GM23338 (cell line): Measurements from ENCODE around the gene SLC2A4RG. TPM values are rescaled to one million over a fixed set of nuclear protein-coding genes. Genes with fewer than 3 reads are reported as not detected.

ENCODE experiments used
- ATAC-seq: fragments of 200-7000 bp; cut with Tn5 transposase; 3 replicates; pipeline ENCODE4 v1.9.1; 2020
- DNase-seq: peaks from one replicate; pipeline ENCODE4 v3.0.0-alpha.2; 2015; ENCODE audit warnings: low spot score
- H2AFZ ChIP-seq: fragments of 200-600 bp; sonication (generic); 2 replicates; pipeline ENCODE4 v1.8.0; 2016; ENCODE audit warnings: antibody characterized with exemption, mild to moderate bottlenecking, moderate library complexity
- H3F3A ChIP-seq: fragments of 200-600 bp; sonication (generic); replicated peaks from 2 replicates; pipeline ENCODE4 v1.8.0; 2017; ENCODE audit warnings: antibody characterized with exemption, mixed run types, low read depth
- H3K27ac ChIP-seq: fragments of 200-600 bp; sonication (generic); 2 replicates; pipeline ENCODE4 v1.6.1; 2016; ENCODE audit warnings: low read depth
- H3K27me3 ChIP-seq: fragments of 200-600 bp; sonication (generic); 2 replicates; pipeline ENCODE4 v1.8.0; 2016; ENCODE audit warnings: mild to moderate bottlenecking, mixed run types, moderate library complexity; ENCODE audit not compliant: insufficient read depth
- H3K36me3 ChIP-seq: fragments of 200-600 bp; sonication (generic); 2 replicates; pipeline ENCODE4 v1.8.0; 2016; ENCODE audit warnings: mild to moderate bottlenecking; ENCODE audit not compliant: insufficient read depth
- H3K4me1 ChIP-seq: fragments of 200-600 bp; sonication (generic); 2 replicates; pipeline ENCODE4 v1.8.0; 2016; ENCODE audit warnings: mild to moderate bottlenecking, moderate library complexity; ENCODE audit not compliant: insufficient read depth
- H3K4me2 ChIP-seq: fragments of 200-600 bp; sonication (generic); 2 replicates; pipeline ENCODE4 v1.7.1; 2017; ENCODE audit warnings: mixed run types
- H3K4me3 ChIP-seq: fragments of 200-600 bp; sonication (generic); 2 replicates; pipeline ENCODE4 v1.6.1; 2016; ENCODE audit warnings: mixed run types
- H3K79me2 ChIP-seq: fragments of 200-600 bp; sonication (generic); replicated peaks from 2 replicates; pipeline ENCODE4 v1.8.0; 2017; ENCODE audit warnings: mild to moderate bottlenecking; ENCODE audit not compliant: insufficient read depth
- H3K9me2 ChIP-seq: fragments of 200-600 bp; sonication (generic); 2 replicates; pipeline ENCODE4 v1.8.0; 2017; ENCODE audit not compliant: insufficient read depth
- H4K20me1 ChIP-seq: fragments of 200-600 bp; sonication (generic); replicated peaks from 2 replicates; pipeline ENCODE4 v1.8.0; 2017; ENCODE audit warnings: mild to moderate bottlenecking; ENCODE audit not compliant: insufficient read depth
- H3K27ac Mint-ChIP-seq: 2 replicates; pipeline ENCODE4 v1.8.0; 2020; ENCODE audit warnings: inconsistent platforms, mild to moderate bottlenecking, moderate library complexity, mixed read lengths
- H3K27me3 Mint-ChIP-seq: 3 replicates; pipeline ENCODE4 v1.8.0; 2022; ENCODE audit warnings: low read depth, mild to moderate bottlenecking, moderate library complexity, mixed read lengths, inconsistent platforms; ENCODE audit not compliant: insufficient read depth, poor library complexity
- H3K36me3 Mint-ChIP-seq: 3 replicates; pipeline ENCODE4 v1.8.0; 2021; ENCODE audit warnings: low read depth, mild to moderate bottlenecking, inconsistent platforms, moderate library complexity, mixed read lengths
- H3K4me1 Mint-ChIP-seq: 3 replicates; pipeline ENCODE4 v1.8.0; 2020; ENCODE audit warnings: mild to moderate bottlenecking, inconsistent platforms, mixed read lengths
- H3K4me3 Mint-ChIP-seq: 3 replicates; pipeline ENCODE4 v1.8.0; 2021; ENCODE audit warnings: moderate library complexity, mild to moderate bottlenecking, inconsistent platforms, mixed read lengths
- H3K9me3 Mint-ChIP-seq: 3 replicates; pipeline ENCODE4 v1.8.0; 2020; ENCODE audit warnings: moderate library complexity, mild to moderate bottlenecking, inconsistent platforms, mixed read lengths
- CREB1 ChIP-seq: fragments of 250-450 bp; sonication (Bioruptor Pico); IDR thresholded peaks from 2 replicates; pipeline ENCODE4 v1.5.0; 2020; ENCODE audit warnings: low read depth, mild to moderate bottlenecking, moderate library complexity
- EZH2phosphoT487 ChIP-seq: fragments of 200-600 bp; sonication (generic); IDR thresholded peaks from one replicate; pipeline ENCODE4 v1.8.1; 2018; ENCODE audit warnings: antibody characterized with exemption; ENCODE audit not compliant: unreplicated experiment
- JUNB ChIP-seq: IDR thresholded peaks from one replicate; pipeline ENCODE4 v1.6.1; 2016; ENCODE audit warnings: antibody characterized with exemption; ENCODE audit not compliant: unreplicated experiment
- POLR2AphosphoS5 ChIP-seq: IDR thresholded peaks from 2 replicates; pipeline ENCODE4 v1.6.1; 2016; ENCODE audit warnings: antibody characterized with exemption, low read depth
- ZNF114 ChIP-seq: fragments of 250-450 bp; sonication (Bioruptor Pico); IDR thresholded peaks from 2 replicates; pipeline ENCODE4 v1.5.0; 2020; ENCODE audit warnings: mild to moderate bottlenecking, moderate library complexity
- ZNF331 ChIP-seq: fragments of 250-450 bp; sonication (Bioruptor Pico); IDR thresholded peaks from 2 replicates; pipeline ENCODE4 v1.5.0; 2020; ENCODE audit warnings: low read depth, mild to moderate bottlenecking, moderate library complexity
- polyA plus RNA-seq: library from polyadenylated mRNA; unstranded; fragments of >200 nt; fragmentation: Nextera tagmentation; extraction: Ambion mirVana; gene quantifications from 2 replicates; pipeline ENCODE4 v1.2.1, GENCODE V29; 2016
- total RNA-seq: library from RNA; depleted of rRNA; stranded (reverse); fragments of >200 nt; shearing (Covaris generic); gene quantifications from 2 replicates; pipeline ENCODE4 v1.2.3, GENCODE V29; 2014
- TF ChIP-seq, protein P1 (sequence below): IDR thresholded peaks from 2 replicates; pipeline ENCODE4 v1.6.1; 2016; ENCODE audit warnings: antibody characterized with exemption
- TF ChIP-seq, protein P2 (sequence below), 2 experiments: fragments of 200-600 bp in 1 of 2; sonication (generic) in 1 of 2; conservative IDR thresholded peaks; 2 replicates each; pipeline versions ENCODE4 v1.5.1 to v1.6.1; 2016 to 2017; ENCODE audit warnings: antibody characterized with exemption in 2 of 2, low read depth in 2 of 2, mild to moderate bottlenecking in 2 of 2, moderate library complexity in 1 of 2
- TF ChIP-seq, protein P3 (sequence below): fragments of 250-450 bp; sonication (Bioruptor Pico); IDR thresholded peaks from 2 replicates; pipeline ENCODE4 v1.5.0; 2020; ENCODE audit warnings: mild to moderate bottlenecking, moderate library complexity

The SLC2A4RG gene
- total and polyA plus RNA-seq, 2 experiments from 2014 or later: 22.8 to 42.0 TPM

DNA sequence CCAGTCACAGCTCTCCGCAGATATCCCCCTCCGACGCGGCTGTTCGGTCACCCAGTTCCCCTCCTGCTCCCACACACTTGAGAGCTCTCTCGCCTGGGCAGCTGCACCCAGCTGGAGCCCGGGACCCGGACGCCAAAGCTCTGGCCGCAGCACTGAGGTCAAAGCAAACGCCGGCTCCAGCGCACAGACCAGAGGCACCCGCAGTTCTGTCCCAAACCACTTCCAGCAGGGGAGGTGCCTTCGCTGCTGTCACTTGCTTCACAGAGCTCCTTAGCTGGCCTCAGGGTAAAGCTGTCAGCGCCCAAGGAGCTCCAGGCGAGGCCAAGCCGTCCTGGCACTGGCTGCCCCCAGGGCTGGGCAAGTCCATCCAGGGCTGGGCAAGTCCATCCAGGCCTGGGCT, 27.9 kb downstream of the SLC2A4RG start:
- no peaks in the 10 kb centered on the region; the same call in 1 of the 2 replicates for H4K20me1 ChIP-seq
- 0 out of 2 replicates have a peak, but pooled peaks cover 8% of the 10 kb centered on the region for H3K79me2 ChIP-seq
- no peaks in the 10 kb centered on the region for H3K36me3 ChIP-seq
- H3K4me3 ChIP-seq: no peak overlapping the region
- no peaks in the 10 kb centered on the region; the same call in 2 of the 3 replicates for H3K4me1 Mint-ChIP-seq
- H3K4me1 ChIP-seq: no peaks in the 10 kb centered on the region
- no peak for ATAC-seq
- H3K27me3 ChIP-seq: no peaks in the 10 kb centered on the region
- peaks cover 3% of the 10 kb centered on the region for H3K27me3 Mint-ChIP-seq
- TF ChIP-seq POLR2AphosphoS5: no peak
- TF ChIP-seq, protein P1, sequence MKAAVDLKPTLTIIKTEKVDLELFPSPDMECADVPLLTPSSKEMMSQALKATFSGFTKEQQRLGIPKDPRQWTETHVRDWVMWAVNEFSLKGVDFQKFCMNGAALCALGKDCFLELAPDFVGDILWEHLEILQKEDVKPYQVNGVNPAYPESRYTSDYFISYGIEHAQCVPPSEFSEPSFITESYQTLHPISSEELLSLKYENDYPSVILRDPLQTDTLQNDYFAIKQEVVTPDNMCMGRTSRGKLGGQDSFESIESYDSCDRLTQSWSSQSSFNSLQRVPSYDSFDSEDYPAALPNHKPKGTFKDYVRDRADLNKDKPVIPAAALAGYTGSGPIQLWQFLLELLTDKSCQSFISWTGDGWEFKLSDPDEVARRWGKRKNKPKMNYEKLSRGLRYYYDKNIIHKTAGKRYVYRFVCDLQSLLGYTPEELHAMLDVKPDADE: no peak
- TF ChIP-seq CREB1: no peak
- TF ChIP-seq JUNB: no peak
- no peak for TF ChIP-seq ZNF331 (CRISPR knock-in tag)
- TF ChIP-seq, protein P2, sequence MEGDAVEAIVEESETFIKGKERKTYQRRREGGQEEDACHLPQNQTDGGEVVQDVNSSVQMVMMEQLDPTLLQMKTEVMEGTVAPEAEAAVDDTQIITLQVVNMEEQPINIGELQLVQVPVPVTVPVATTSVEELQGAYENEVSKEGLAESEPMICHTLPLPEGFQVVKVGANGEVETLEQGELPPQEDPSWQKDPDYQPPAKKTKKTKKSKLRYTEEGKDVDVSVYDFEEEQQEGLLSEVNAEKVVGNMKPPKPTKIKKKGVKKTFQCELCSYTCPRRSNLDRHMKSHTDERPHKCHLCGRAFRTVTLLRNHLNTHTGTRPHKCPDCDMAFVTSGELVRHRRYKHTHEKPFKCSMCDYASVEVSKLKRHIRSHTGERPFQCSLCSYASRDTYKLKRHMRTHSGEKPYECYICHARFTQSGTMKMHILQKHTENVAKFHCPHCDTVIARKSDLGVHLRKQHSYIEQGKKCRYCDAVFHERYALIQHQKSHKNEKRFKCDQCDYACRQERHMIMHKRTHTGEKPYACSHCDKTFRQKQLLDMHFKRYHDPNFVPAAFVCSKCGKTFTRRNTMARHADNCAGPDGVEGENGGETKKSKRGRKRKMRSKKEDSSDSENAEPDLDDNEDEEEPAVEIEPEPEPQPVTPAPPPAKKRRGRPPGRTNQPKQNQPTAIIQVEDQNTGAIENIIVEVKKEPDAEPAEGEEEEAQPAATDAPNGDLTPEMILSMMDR (conservative IDR thresholded peaks at IDR 0.05; ENCODE audit: low read depth in 2 of 2): no peak
- TF ChIP-seq ZNF114 (CRISPR knock-in tag): no peak
- H2AFZ ChIP-seq: no peak overlapping the region
- H3K27ac Mint-ChIP-seq: no peak overlapping the region; the same call in 1 of the 2 replicates
- peaks cover 16% of the 10 kb centered on the region for H3K36me3 Mint-ChIP-seq
- H3K27ac ChIP-seq: no peak overlapping the region
- H3K9me2 ChIP-seq: no peaks in the 10 kb centered on the region
- H3K4me3 Mint-ChIP-seq: no peak overlapping the region
- H3F3A ChIP-seq: 0 out of 2 replicates have a peak, but pooled peaks cover 10% of the 10 kb centered on the region
- DNase-seq: no peak
- H3K9me3 Mint-ChIP-seq: no peaks in the 10 kb centered on the region
- no peak overlapping the region for H3K4me2 ChIP-seq

DNA sequence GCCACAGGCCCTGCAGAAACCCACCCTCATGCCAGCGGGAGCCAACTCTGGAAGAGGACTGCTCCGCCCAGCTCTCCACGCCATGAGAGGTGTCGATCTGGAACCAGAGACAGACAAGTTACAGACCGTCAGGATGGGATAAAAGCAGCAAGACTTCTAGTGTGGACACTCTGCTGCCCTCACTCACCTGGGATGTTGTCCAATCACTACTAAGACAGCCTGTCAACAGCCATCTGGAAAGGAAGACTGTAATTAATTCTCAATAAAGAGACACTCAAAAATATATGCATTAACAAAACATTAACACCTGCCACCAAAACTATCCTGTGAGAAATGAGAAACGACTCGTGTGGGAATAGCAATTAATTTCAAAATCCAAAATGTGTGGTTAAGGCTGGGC, 28.3 kb downstream of the SLC2A4RG start:
- TF ChIP-seq CREB1 (no peak), EZH2phosphoT487 (no peak)
- TF ChIP-seq, protein P2 (conservative IDR thresholded peaks at IDR 0.05; ENCODE audit: low read depth in 2 of 2): no peak
- TF ChIP-seq, protein P3, sequence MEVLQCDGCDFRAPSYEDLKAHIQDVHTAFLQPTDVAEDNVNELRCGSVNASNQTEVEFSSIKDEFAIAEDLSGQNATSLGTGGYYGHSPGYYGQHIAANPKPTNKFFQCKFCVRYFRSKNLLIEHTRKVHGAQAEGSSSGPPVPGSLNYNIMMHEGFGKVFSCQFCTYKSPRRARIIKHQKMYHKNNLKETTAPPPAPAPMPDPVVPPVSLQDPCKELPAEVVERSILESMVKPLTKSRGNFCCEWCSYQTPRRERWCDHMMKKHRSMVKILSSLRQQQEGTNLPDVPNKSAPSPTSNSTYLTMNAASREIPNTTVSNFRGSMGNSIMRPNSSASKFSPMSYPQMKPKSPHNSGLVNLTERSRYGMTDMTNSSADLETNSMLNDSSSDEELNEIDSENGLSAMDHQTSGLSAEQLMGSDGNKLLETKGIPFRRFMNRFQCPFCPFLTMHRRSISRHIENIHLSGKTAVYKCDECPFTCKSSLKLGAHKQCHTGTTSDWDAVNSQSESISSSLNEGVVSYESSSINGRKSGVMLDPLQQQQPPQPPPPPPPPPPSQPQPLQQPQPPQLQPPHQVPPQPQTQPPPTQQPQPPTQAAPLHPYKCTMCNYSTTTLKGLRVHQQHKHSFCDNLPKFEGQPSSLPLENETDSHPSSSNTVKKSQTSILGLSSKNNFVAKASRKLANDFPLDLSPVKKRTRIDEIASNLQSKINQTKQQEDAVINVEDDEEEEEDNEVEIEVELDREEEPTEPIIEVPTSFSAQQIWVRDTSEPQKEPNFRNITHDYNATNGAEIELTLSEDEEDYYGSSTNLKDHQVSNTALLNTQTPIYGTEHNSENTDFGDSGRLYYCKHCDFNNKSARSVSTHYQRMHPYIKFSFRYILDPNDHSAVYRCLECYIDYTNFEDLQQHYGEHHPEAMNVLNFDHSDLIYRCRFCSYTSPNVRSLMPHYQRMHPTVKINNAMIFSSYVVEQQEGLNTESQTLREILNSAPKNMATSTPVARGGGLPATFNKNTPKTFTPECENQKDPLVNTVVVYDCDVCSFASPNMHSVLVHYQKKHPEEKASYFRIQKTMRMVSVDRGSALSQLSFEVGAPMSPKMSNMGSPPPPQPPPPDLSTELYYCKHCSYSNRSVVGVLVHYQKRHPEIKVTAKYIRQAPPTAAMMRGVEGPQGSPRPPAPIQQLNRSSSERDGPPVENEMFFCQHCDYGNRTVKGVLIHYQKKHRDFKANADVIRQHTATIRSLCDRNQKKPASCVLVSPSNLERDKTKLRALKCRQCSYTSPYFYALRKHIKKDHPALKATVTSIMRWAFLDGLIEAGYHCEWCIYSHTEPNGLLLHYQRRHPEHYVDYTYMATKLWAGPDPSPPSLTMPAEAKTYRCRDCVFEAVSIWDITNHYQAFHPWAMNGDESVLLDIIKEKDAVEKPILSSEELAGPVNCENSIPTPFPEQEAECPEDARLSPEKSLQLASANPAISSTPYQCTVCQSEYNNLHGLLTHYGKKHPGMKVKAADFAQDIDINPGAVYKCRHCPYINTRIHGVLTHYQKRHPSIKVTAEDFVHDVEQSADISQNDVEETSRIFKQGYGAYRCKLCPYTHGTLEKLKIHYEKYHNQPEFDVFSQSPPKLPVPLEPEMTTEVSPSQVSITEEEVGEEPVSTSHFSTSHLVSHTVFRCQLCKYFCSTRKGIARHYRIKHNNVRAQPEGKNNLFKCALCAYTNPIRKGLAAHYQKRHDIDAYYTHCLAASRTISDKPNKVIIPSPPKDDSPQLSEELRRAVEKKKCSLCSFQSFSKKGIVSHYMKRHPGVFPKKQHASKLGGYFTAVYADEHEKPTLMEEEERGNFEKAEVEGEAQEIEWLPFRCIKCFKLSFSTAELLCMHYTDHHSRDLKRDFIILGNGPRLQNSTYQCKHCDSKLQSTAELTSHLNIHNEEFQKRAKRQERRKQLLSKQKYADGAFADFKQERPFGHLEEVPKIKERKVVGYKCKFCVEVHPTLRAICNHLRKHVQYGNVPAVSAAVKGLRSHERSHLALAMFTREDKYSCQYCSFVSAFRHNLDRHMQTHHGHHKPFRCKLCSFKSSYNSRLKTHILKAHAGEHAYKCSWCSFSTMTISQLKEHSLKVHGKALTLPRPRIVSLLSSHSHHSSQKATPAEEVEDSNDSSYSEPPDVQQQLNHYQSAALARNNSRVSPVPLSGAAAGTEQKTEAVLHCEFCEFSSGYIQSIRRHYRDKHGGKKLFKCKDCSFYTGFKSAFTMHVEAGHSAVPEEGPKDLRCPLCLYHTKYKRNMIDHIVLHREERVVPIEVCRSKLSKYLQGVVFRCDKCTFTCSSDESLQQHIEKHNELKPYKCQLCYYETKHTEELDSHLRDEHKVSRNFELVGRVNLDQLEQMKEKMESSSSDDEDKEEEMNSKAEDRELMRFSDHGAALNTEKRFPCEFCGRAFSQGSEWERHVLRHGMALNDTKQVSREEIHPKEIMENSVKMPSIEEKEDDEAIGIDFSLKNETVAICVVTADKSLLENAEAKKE (CRISPR knock-in tag): no peak
- peaks cover 6% of the 10 kb centered on the region for H3K27me3 Mint-ChIP-seq
- Histone ChIP-seq H3K4me1 (no peaks in the 10 kb centered on the region), H3F3A (0 out of 2 replicates have a peak, but pooled peaks cover 10% of the 10 kb centered on the region), H4K20me1 (no peaks in the 10 kb centered on the region; the same call in 1 of the 2 replicates), H3K4me3 (no peak overlapping the region), H2AFZ (no peak overlapping the region), H3K27ac (no peak overlapping the region), H3K79me2 (0 out of 2 replicates have a peak, but pooled peaks cover 8% of the 10 kb centered on the region), H3K27me3 (no peaks in the 10 kb centered on the region), H3K36me3 (no peaks in the 10 kb centered on the region), H3K4me2 (no peak overlapping the region), H3K9me2 (no peaks in the 10 kb centered on the region)
- no peaks in the 10 kb centered on the region for H3K9me3 Mint-ChIP-seq
- H3K36me3 Mint-ChIP-seq: peaks cover 16% of the 10 kb centered on the region
- no peak overlapping the region; the same call in 2 of the 3 replicates for H3K4me3 Mint-ChIP-seq
- ATAC-seq (no peak), DNase-seq (no peak)
- H3K4me1 Mint-ChIP-seq: no peaks in the 10 kb centered on the region; the same call in 2 of the 3 replicates
- H3K27ac Mint-ChIP-seq: no peak overlapping the region
